ENCODE results near the gene HDAC9.

DNA sequence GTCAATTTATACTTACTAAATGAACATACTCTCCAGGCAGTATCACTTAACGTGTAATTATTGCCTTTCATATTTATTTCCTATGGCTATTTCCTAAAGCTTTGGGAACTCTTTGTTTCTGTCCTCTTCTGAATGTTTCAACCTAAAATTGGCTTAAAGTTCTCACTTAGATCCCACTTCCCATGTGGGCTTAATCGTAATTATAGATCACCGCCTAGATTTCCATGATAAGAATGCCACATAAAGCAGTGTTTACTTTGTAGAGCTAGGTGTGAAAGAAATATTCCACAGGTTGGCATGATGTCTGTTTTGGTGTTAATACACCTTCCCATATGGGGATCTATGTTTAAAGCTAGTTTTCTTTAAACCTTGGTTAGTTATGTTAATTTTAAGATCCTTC lies 1.5 kb downstream of the HDAC9 start:
- TF ChIP-seq EZH2 (IDR thresholded peaks at IDR 0.05; ENCODE audit: insufficient read depth, low read length), result no peak
- TF ChIP-seq, protein P1, sequence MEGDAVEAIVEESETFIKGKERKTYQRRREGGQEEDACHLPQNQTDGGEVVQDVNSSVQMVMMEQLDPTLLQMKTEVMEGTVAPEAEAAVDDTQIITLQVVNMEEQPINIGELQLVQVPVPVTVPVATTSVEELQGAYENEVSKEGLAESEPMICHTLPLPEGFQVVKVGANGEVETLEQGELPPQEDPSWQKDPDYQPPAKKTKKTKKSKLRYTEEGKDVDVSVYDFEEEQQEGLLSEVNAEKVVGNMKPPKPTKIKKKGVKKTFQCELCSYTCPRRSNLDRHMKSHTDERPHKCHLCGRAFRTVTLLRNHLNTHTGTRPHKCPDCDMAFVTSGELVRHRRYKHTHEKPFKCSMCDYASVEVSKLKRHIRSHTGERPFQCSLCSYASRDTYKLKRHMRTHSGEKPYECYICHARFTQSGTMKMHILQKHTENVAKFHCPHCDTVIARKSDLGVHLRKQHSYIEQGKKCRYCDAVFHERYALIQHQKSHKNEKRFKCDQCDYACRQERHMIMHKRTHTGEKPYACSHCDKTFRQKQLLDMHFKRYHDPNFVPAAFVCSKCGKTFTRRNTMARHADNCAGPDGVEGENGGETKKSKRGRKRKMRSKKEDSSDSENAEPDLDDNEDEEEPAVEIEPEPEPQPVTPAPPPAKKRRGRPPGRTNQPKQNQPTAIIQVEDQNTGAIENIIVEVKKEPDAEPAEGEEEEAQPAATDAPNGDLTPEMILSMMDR (IDR thresholded peaks at IDR 0.05; ENCODE audit: insufficient read depth, low read depth, low read length), result no peak

Data from astrocyte (in vitro differentiated cells and primary cell).